Psoas muscle (tissue), 8 donors: ENCODE data around the gene ANKRD11. TPM values are rescaled to one million over a fixed set of nuclear protein-coding genes. Genes with fewer than 3 reads are reported as not detected.
"Not testable (repeated sequence)": the region's sequence is repeated elsewhere in the genome, so short reads cannot be mapped to it uniquely, and the experiment has no call there.

ENCODE experiments used
- ATAC-seq, 4 donors: fragments of 200-7000 bp; cut with Tn5 transposase; one replicate each; pipeline ENCODE4 v1.9.1; 2020; ENCODE audit warnings: moderate library complexity in 3 of 4, mild to moderate bottlenecking in 2 of 4
- DNase-seq, 2 donors: peaks; one replicate each; pipeline ENCODE4 v3.0.0-alpha.2; 2020
- H3K27ac ChIP-seq: fragments of 200-600 bp; one replicate; pipeline ENCODE4 v1.8.0; 2022
- H3K27me3 ChIP-seq, 3 donors: fragments of 200-600 bp in 1 of 3; one replicate each; pipeline versions ENCODE4 v1.6.1 to v1.8.0; 2013 to 2022; ENCODE audit warnings: low read length in 2 of 3, mild to moderate bottlenecking in 2 of 3, moderate library complexity in 1 of 3; ENCODE audit not compliant: insufficient read depth in 3 of 3
- H3K36me3 ChIP-seq, 2 donors: fragments of 200-600 bp in 1 of 2; one replicate each; pipeline versions ENCODE4 v1.6.1 to v1.8.0; 2013 to 2022; ENCODE audit warnings: low read depth in 1 of 2, mild to moderate bottlenecking in 1 of 2, moderate library complexity in 1 of 2; ENCODE audit not compliant: insufficient read depth in 1 of 2
- H3K4me1 ChIP-seq: fragments of 200-600 bp; one replicate; pipeline ENCODE4 v1.8.0; 2022
- H3K4me3 ChIP-seq: fragments of 200-600 bp; one replicate; pipeline ENCODE4 v1.8.0; 2022; ENCODE audit warnings: mild to moderate bottlenecking
- H3K9me3 ChIP-seq: fragments of 200-600 bp; one replicate; pipeline ENCODE4 v1.8.0; 2022
- CTCF ChIP-seq: fragments of 200-600 bp; IDR thresholded peaks from one replicate; pipeline ENCODE4 v1.8.0; 2022; ENCODE audit warnings: antibody characterized with exemption
- WGBS, 3 donors: extraction: QIAGEN DNeasy Blood & Tissue Kit; methylation state at CpG; one replicate each; pipeline versions ENCODE4 v1.1.6 to v1.1.7; 2013; 5-methylcytosine and 5-hydroxymethylcytosine counted together
- intact Hi-C, 2 donors: fragments of 100-400 bp; cut with DNase I; formaldehyde crosslinking; loops; one replicate each; pipeline versions ENCODE4 v1.11.0 to v1.14.2; 2022
- polyA plus RNA-seq, 3 donors: library from polyadenylated mRNA; stranded (reverse); fragments of 200-250 nt; gene quantifications; one replicate each; pipeline ENCODE4 v1.2.3, GENCODE V29; 2013
- total RNA-seq, 4 donors: library from RNA; stranded (reverse); fragmentation: NEBNext Ultra II Directional in 2 of 4; extraction: Animal tissue kit (Norgen Biotek cat#: 25700) in 2 of 4; gene quantifications; one replicate each; pipeline versions ENCODE4 v1.2.1 to v1.2.4, GENCODE V29; 2021 to 2023
- donor health status: healthy with polysubstance abuse.
- donor health status: DM: no; HTN: no; CAD: no; lungs with moderate emphysema.
- donor health status: Bipolar disorder and iron deficiency.
- donor health status: healthy.
- donor health status: DM: yes; HTN: yes; CAD: no.
- donor health status: DM: no; HTN: no; CAD: no.
- donor health status: DM: no; HTN: no; CAD: no.
- donor health status: DM: yes; HTN: yes; CAD: no.

ANKRD11 gene
- total and polyA plus RNA-seq, 7 donors, result 22.3 to 72.8 (median 57.2) TPM

- Histone ChIP-seq H3K36me3 (no peaks in the 10 kb centered on the region), H3K4me1 (peaks cover 91% of the 10 kb centered on the region), H3K9me3 (no peaks in the 10 kb centered on the region), H3K27ac (peak overlapping the region; percentile 96), H3K4me3 (no peak overlapping the region), H3K27me3 (no peaks in the 10 kb centered on the region)
- TF ChIP-seq CTCF, result no peak
- 61 to 65% (median 63%) methylated on average over 2 of the region's 2 CpGs for WGBS, 3 donors
- intact Hi-C loops, result loop anchor here (5.0 kb wide), 2 partner anchors 153 to 223 kb away; no protein-coding TSS in a partner anchor
- ATAC-seq (peak in 1 of 4 donors; percentile 1), DNase-seq (peak in 1 of 2 donors; percentile 22)
Measured at GRCh38 chr16:89334050-89334449, 156.3 kb downstream of the ANKRD11 start.

GRCh38 chr16:89333401-89334001, 156.9 kb downstream of the ANKRD11 start:
- not testable (repeated sequence) for H3K36me3 ChIP-seq, H3K27me3 ChIP-seq, H3K4me3 ChIP-seq, H3K9me3 ChIP-seq
- WGBS, 3 donors, result 30 to 42% (median 35%) methylated on average over 10 to 12 of the region's 13 CpGs
- H3K4me1 ChIP-seq, result peaks cover 86% of the 10 kb centered on the region
- ATAC-seq (peak; percentile 33 to 59 (median 54)), DNase-seq (peak in 1 of 2 donors; percentile 57)
- intact Hi-C loops, result loop anchor here (5.0 kb wide), 2 partner anchors 154 to 224 kb away; no protein-coding TSS in a partner anchor
- TF ChIP-seq CTCF, result peak; percentile 58
- peak overlapping the region; percentile 96 for H3K27ac ChIP-seq

- 54 to 58% (median 56%) methylated on average over 7 of the region's 7 CpGs for WGBS, 3 donors
- H3K4me3 ChIP-seq, result no peak overlapping the region
- H3K9me3 ChIP-seq, result no peaks in the 10 kb centered on the region
- ATAC-seq (no peak), DNase-seq (peak in 1 of 2 donors; percentile 20)
- no peak for TF ChIP-seq CTCF
- H3K36me3 ChIP-seq, result no peaks in the 10 kb centered on the region
- no peaks in the 10 kb centered on the region for H3K27me3 ChIP-seq
- intact Hi-C loops, result loop anchor here (5.0 kb wide), 2 partner anchors 154 to 224 kb away; no protein-coding TSS in a partner anchor
- H3K4me1 ChIP-seq, result peaks cover 80% of the 10 kb centered on the region
- peak overlapping the region; percentile 96 for H3K27ac ChIP-seq
Measured at GRCh38 chr16:89332902-89333245, 157.5 kb downstream of the ANKRD11 start.

- Histone ChIP-seq H3K36me3 (no peaks in the 10 kb centered on the region), H3K27ac (peak overlapping the region; percentile 96), H3K9me3 (no peaks in the 10 kb centered on the region), H3K27me3 (no peaks in the 10 kb centered on the region), H3K4me1 (peaks cover 75% of the 10 kb centered on the region), H3K4me3 (no peak overlapping the region)
- ATAC-seq (no peak), DNase-seq (peak in 1 of 2 donors; percentile 19)
- intact Hi-C loops, result loop anchor here (5.0 kb wide), 2 partner anchors 155 to 225 kb away; no protein-coding TSS in a partner anchor
- 58 to 72% (median 63%) methylated on average over 14 of the region's 14 CpGs for WGBS, 3 donors
- no peak for TF ChIP-seq CTCF
Measured at GRCh38 chr16:89332243-89332901, 158.0 kb downstream of the ANKRD11 start.
